IMR-90 (cell line): ENCODE data around the gene PDE4A. TPM values are rescaled to one million over a fixed set of nuclear protein-coding genes. Genes with fewer than 3 reads are reported as not detected.

Experiments used
- ATAC-seq: fragments of 200-7000 bp; cut with Tn5 transposase; 2 replicates; pipeline ENCODE4 v1.9.1; 2020; ENCODE audit warnings: low read depth, mild to moderate bottlenecking, moderate library complexity
- BruUV-seq: library from RNA; stranded (reverse); fragments of 400-500 nt; replicated peaks from 2 replicates; lab custom pipeline; 2021; lab: Mats Ljungman, UMichigan
- CTCF ChIA-PET: fragments of 300-600 bp; formaldehyde crosslinking; extraction: SDS; loops from one replicate; lab custom pipeline; 2021; ENCODE audit warnings: antibody characterized with exemption; lab: Yijun Ruan, JAX
- POLR2A ChIA-PET: fragments of 300-600 bp; sonication (Branson Sonifier 250); formaldehyde crosslinking; loops from one replicate; lab custom pipeline; 2022; ENCODE audit warnings: antibody characterized with exemption; ENCODE audit not compliant: unreplicated experiment; lab: Charles Lee
- DNase-seq: peaks from one replicate; pipeline ENCODE4 v3.0.0; 2013
- H2AFZ ChIP-seq: replicated peaks from 2 replicates; pipeline ENCODE3; 2013; ENCODE audit warnings: low read length, mild to moderate bottlenecking; ENCODE audit not compliant: poor library complexity
- H2AK5ac ChIP-seq: 2 replicates; pipeline ENCODE4 v1.6.1; 2013; ENCODE audit warnings: low read depth, low read length, inconsistent platforms
- H2AK9ac ChIP-seq: replicated peaks from 2 replicates; pipeline ENCODE3; 2013; ENCODE audit warnings: mild to moderate bottlenecking, low read depth, low read length, moderate library complexity; ENCODE audit not compliant: poor library complexity
- H2BK120ac ChIP-seq: 2 replicates; pipeline ENCODE4 v1.6.1; 2013; ENCODE audit warnings: low read depth, low read length, inconsistent platforms
- H2BK15ac ChIP-seq: 3 replicates; pipeline ENCODE4 v1.6.1; 2013; ENCODE audit warnings: low read depth, low read length, inconsistent platforms
- H2BK20ac ChIP-seq: 2 replicates; pipeline ENCODE4 v1.6.1; 2013; ENCODE audit warnings: low read depth, mild to moderate bottlenecking, inconsistent platforms, low read length, moderate library complexity
- H2BK5ac ChIP-seq: 2 replicates; pipeline ENCODE4 v1.6.1; 2013; ENCODE audit warnings: mild to moderate bottlenecking, low read depth, low read length, inconsistent platforms; ENCODE audit not compliant: poor library complexity, severe bottlenecking
- H3K14ac ChIP-seq: replicated peaks from 2 replicates; pipeline ENCODE4 v1.6.1; 2013; ENCODE audit warnings: low read depth, low read length, inconsistent platforms
- H3K18ac ChIP-seq: 2 replicates; pipeline ENCODE4 v1.6.1; 2013; ENCODE audit warnings: low read depth, low read length, control low read depth
- H3K23ac ChIP-seq: 2 replicates; pipeline ENCODE4 v1.6.1; 2013; ENCODE audit warnings: low read depth, low read length, inconsistent platforms
- H3K27ac ChIP-seq: 2 replicates; pipeline ENCODE4 v1.5.1; 2013; ENCODE audit warnings: mild to moderate bottlenecking, control low read depth, low read length; ENCODE audit not compliant: insufficient read depth
- H3K27me3 ChIP-seq: 2 replicates; pipeline ENCODE4 v1.6.1; 2013; ENCODE audit warnings: low read length; ENCODE audit not compliant: control insufficient read depth, insufficient read depth
- H3K36me3 ChIP-seq: 2 replicates; pipeline ENCODE4 v1.6.1; 2013; ENCODE audit warnings: low read length, mixed read lengths; ENCODE audit not compliant: control insufficient read depth, insufficient read depth
- H3K4ac ChIP-seq: 2 replicates; pipeline ENCODE4 v1.6.1; 2013; ENCODE audit warnings: low read depth, low read length, inconsistent platforms
- H3K4me1 ChIP-seq: 2 replicates; pipeline ENCODE4 v1.6.1; 2013; ENCODE audit warnings: low read length, mixed read lengths; ENCODE audit not compliant: control insufficient read depth, insufficient read depth
- H3K4me2 ChIP-seq: 2 replicates; pipeline ENCODE4 v1.6.1; 2013; ENCODE audit warnings: low read depth, mild to moderate bottlenecking, control low read depth, low read length, moderate library complexity
- H3K4me3 ChIP-seq: 2 replicates; pipeline ENCODE4 v1.5.1; 2013; ENCODE audit warnings: low read depth, mild to moderate bottlenecking, control low read depth, low read length, moderate library complexity; ENCODE audit not compliant: insufficient read depth
- H3K56ac ChIP-seq: 2 replicates; pipeline ENCODE4 v1.6.1; 2013; ENCODE audit warnings: low read length, inconsistent platforms; ENCODE audit not compliant: insufficient read depth; ENCODE audit errors: extremely low read depth
- H3K79me1 ChIP-seq, 2 experiments: 2 replicates each; pipeline ENCODE4 v1.6.1; 2013; ENCODE audit warnings: low read length in 2 of 2, inconsistent platforms in 1 of 2, low read depth in 1 of 2
- H3K9ac ChIP-seq: 2 replicates; pipeline ENCODE4 v1.6.1; 2013; ENCODE audit warnings: low read depth, low read length, control low read depth
- H3K9me1 ChIP-seq: 2 replicates; pipeline ENCODE4 v1.6.1; 2013; ENCODE audit warnings: low read length, inconsistent platforms; ENCODE audit not compliant: insufficient read depth
- H3K9me3 ChIP-seq: 2 replicates; pipeline ENCODE4 v1.6.1; 2013; ENCODE audit warnings: low read length; ENCODE audit not compliant: control insufficient read depth, insufficient read depth
- H4K20me1 ChIP-seq: 2 replicates; pipeline ENCODE4 v1.6.1; 2013; ENCODE audit warnings: low read length, inconsistent platforms; ENCODE audit not compliant: insufficient read depth
- H4K5ac ChIP-seq: 2 replicates; pipeline ENCODE4 v1.6.1; 2013; ENCODE audit warnings: mild to moderate bottlenecking, low read depth, low read length, control low read depth
- H4K8ac ChIP-seq, 2 experiments: 2 replicates each; pipeline ENCODE4 v1.6.1; 2013; ENCODE audit warnings: low read depth in 2 of 2, low read length in 2 of 2, control low read depth in 1 of 2, inconsistent platforms in 1 of 2
- H4K91ac ChIP-seq: 2 replicates; pipeline ENCODE4 v1.6.1; 2013; ENCODE audit warnings: low read depth, low read length, inconsistent platforms; ENCODE audit not compliant: insufficient read depth
- CHD1 ChIP-seq: IDR thresholded peaks from 2 replicates; pipeline ENCODE4 v1.6.1; 2012; ENCODE audit warnings: low read depth, low read length, improper control_type of control experiment
- ELK1 ChIP-seq: fragments of 150-350 bp; IDR thresholded peaks from 2 replicates; pipeline ENCODE4 v1.6.1; 2016; ENCODE audit warnings: low read depth, mild to moderate bottlenecking, low read length, moderate library complexity, borderline replicate concordance
- MAZ ChIP-seq: IDR thresholded peaks from 2 replicates; pipeline ENCODE4 v1.6.1; 2012; ENCODE audit warnings: low read depth, mild to moderate bottlenecking, low read length, improper control_type of control experiment, moderate library complexity, borderline replicate concordance
- POLR2A ChIP-seq: IDR thresholded peaks from 2 replicates; pipeline ENCODE4 v1.6.1; 2012; ENCODE audit warnings: mild to moderate bottlenecking, low read depth, low read length
- RFX5 ChIP-seq: IDR thresholded peaks from 2 replicates; pipeline ENCODE4 v1.8.0; 2012; ENCODE audit warnings: low read depth, mild to moderate bottlenecking, low read length, moderate library complexity
- SMC3 ChIP-seq: fragments of 150-350 bp; IDR thresholded peaks from 2 replicates; pipeline ENCODE4 v1.6.1; 2016; ENCODE audit warnings: low read depth, mild to moderate bottlenecking, antibody characterized with exemption, low read length, moderate library complexity
- WGBS, 2 experiments: methylation state at CpG; one replicate each; pipeline versions ENCODE4 v1.1.5 to v1.1.7; 2013; ENCODE audit warnings: missing lambda C conversion rate in 2 of 2; ENCODE audit not compliant: insufficient read length in 1 of 2; ENCODE audit errors: extremely low coverage in 2 of 2; 5-methylcytosine and 5-hydroxymethylcytosine counted together
- dilution Hi-C: fragments of 300-500 bp; cut with HindIII; formaldehyde crosslinking; loops from one replicate; pipeline ENCODE4 v1.14.3; 2018; ENCODE audit warnings: low sequenced_read_pairs; ENCODE audit not compliant: unreplicated experiment
- in situ Hi-C: fragments of 300-500 bp; cut with MboI; formaldehyde crosslinking; loops from 3 replicates; pipeline ENCODE4 v1.14.3; 2019; ENCODE audit warnings: low sequenced_read_pairs, inconsistent platforms, mixed read lengths
- intact Hi-C: fragments of 100-400 bp; cut with micrococcal nuclease; formaldehyde crosslinking; loops from 2 replicates; pipeline ENCODE4 v1.10.0; 2022
- polyA plus RNA-seq, 3 experiments: library from polyadenylated mRNA; depleted of rRNA; stranded (reverse); fragments of >200 nt; gene quantifications; 2 replicates each; pipeline ENCODE4 v1.2.3, GENCODE V29; 2012; ENCODE audit warnings: low replicate concordance in 1 of 3
- total RNA-seq: library from RNA; depleted of rRNA; stranded (reverse); fragments of >200 nt; gene quantifications from 2 replicates; pipeline ENCODE4 v1.2.3, GENCODE V29; 2012

PDE4A gene
- total and polyA plus RNA-seq, 2 of the 4 experiments (the other 2 are of a cell fraction): 1.8 to 7.0 TPM

DNA sequence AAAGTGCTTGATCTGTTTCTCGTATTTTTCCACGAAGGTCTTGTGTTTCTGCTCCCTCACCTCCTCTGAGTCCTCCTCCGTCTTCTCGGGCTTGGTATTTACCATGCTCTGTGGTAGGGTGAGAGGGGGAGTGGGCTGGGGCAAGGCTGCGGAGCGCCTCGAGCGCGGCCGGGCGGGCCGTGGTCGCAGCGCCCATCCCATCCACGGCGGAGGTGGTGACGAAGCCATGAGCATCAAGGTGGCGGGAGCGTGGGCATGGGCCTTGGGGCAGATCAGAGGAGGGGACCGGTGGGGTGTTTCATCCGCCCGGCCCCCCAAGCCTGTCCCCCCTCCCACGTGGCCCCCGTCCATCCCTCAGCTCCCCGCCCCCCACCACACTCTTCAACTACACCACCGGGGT lies 24.9 kb upstream of the PDE4A start:
- in situ Hi-C loops: no loop called here

More for the DNA sequence above, 24.9 kb upstream of the PDE4A start:
- H4K91ac ChIP-seq: no peak overlapping the region
- peaks cover 52% of the 10 kb centered on the region for H4K20me1 ChIP-seq
- H3K56ac ChIP-seq: no peak overlapping the region
- peaks cover 51% of the 10 kb centered on the region for H3K36me3 ChIP-seq
- H2BK120ac ChIP-seq: no peak overlapping the region
- no peak overlapping the region for H4K5ac ChIP-seq
- no peak overlapping the region for H2AFZ ChIP-seq
- no peaks in the 10 kb centered on the region for H3K27me3 ChIP-seq
- H3K9me3 ChIP-seq: no peaks in the 10 kb centered on the region
- no peak overlapping the region for H3K9ac ChIP-seq
- 0 out of 2 replicates have a peak, but pooled peaks cover 2% of the 10 kb centered on the region for H3K9me1 ChIP-seq
- H4K8ac ChIP-seq: no peak overlapping the region
- peaks cover 13 to 31% of the 10 kb centered on the region in 2 experiments; a peak in 3 of 4 replicates for H3K79me1 ChIP-seq
- POLR2A ChIA-PET: no interaction called here
- dilution Hi-C loops (no loop called here), intact Hi-C loops (no loop called here)
- no peaks in the 10 kb centered on the region for H3K4me1 ChIP-seq
- no peak overlapping the region for H3K27ac ChIP-seq
- no peak for TF ChIP-seq SMC3
- TF ChIP-seq POLR2A: no peak
- no peak for TF ChIP-seq CHD1
- TF ChIP-seq RFX5: no peak
- no peak for TF ChIP-seq ELK1
- no peak for TF ChIP-seq MAZ
- no peak overlapping the region for H2BK5ac ChIP-seq
- H3K4me2 ChIP-seq: no peak overlapping the region
- TSS peak; percentile 90 for BruUV-seq
- H3K18ac ChIP-seq: no peak overlapping the region
- CTCF ChIA-PET: no interaction called here
- H3K4ac ChIP-seq: no peak overlapping the region
- H3K14ac ChIP-seq: no peak overlapping the region
- no peak overlapping the region for H2AK9ac ChIP-seq
- H2BK20ac ChIP-seq: no peak overlapping the region
- 93% methylated on average over 3 of the region's 26 CpGs; no CpG with 5 or more reads in 1 of the 2 experiments for WGBS, 2 experiments
- H2AK5ac ChIP-seq: no peak overlapping the region
- DNase-seq (no peak), ATAC-seq (no peak)
- H2BK15ac ChIP-seq: no peak overlapping the region
- H3K23ac ChIP-seq: no peak overlapping the region
- no peak overlapping the region for H3K4me3 ChIP-seq
